NCI-H2029 (cell line): ENCODE measurements around the gene PUSL1.

ENCODE experiments used
- DNase-seq: peaks from one replicate; lab custom pipeline; 2025; lab: John Stamatoyannopoulos, UW

PUSL1 gene

DNA sequence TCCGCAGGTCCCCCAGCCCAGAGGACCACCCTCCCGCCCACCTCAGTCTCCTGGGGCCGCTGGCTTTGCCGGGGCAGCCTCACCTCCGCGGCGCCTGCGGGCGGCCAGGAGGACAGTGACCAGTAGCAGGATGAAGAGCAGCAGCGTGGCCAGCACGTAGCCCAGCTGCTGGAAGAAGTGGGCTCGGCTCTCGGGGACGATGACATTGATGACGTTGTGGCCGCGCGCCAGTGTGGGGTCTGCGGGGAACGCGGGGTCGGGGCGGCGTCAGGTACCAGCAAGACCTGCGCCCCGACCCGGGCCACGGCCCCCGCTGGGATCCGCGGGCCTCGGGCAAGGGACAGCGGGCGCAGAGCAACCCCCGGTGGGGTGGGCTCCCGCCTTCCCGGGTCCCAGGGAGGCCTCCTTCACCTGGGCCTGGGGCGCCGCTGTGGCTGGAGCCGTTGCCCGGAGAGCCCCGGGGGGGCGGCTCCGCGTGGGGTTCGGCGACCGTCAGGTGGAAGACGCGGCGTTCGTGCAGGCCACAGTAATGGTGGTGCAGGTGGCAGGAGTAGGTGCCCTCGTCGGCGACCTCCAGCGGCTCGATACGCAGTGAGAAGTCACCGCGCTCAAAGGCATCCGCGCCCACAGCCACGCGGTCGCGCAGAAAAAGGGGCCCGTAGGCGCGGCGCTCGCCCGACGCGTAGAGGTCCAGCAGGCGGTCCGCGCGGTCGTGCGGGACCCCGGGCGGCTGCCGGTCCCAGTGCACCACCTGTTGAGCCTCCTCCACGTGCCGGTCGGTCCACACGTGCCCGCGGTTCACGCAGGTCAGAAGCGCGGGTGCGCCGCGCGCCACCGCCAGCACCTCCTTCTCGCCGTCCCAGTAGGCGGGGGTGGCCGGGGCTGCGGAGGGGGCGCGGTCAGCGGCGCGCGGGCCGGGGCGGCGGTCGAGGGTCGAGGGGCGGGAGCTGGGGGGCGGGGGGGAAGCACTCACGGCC is 46.2 kb downstream of the PUSL1 start:
- no peak for DNase-seq

DNA sequence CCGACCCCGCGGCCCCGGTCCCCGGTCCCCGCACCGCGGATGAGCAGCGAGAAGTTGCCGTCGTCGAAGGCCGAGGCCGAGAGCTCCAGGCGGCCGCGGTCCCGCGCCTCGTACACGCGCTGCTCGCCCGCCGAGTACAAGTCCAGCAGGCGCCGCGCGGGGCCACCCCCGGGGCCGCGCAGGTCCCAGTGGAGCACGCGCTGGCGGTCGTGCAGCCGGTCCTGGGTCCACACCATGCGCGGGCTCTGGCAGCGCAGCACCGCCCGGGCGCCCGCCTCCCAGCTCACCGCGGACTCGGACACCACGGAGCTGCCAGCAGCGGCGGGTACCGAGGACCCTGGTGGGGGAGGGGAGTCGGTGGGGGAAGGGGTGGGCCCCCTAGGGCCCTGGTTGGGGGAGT is 47.0 kb downstream of the PUSL1 start:
- DNase-seq = no peak

DNA sequence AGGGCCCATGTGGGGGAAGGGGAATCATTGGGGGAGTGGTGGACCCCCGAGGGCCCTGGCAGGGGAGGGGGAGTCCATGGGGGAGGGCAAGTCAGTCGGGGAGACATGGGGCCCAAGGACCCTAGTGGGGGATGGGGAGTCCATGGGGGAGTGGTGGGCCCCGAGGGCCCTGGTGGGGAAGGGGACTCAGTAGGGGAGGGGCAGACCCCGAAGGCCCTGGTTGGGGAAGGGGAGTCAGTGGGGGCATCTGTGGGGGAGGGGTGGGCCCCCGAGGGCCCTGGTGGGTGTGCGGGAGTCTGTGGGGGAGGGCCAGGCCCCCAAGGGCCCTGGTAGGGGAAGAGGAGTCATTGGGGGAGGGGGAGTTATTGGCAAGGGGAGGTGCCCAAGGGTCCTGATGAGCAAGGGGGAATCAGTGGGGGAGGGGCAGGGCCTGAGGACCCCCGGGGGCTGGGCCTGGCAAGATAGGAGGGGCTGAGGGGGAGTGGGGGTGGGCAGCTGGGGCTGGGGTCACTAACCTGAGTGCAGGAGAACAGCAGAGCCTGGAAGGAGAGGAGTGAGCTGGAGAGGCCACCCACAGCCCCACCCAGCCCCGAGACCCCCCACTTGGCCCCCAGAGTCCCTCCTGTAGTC is 47.9 kb downstream of the PUSL1 start:
- DNase-seq = no peak

DNA sequence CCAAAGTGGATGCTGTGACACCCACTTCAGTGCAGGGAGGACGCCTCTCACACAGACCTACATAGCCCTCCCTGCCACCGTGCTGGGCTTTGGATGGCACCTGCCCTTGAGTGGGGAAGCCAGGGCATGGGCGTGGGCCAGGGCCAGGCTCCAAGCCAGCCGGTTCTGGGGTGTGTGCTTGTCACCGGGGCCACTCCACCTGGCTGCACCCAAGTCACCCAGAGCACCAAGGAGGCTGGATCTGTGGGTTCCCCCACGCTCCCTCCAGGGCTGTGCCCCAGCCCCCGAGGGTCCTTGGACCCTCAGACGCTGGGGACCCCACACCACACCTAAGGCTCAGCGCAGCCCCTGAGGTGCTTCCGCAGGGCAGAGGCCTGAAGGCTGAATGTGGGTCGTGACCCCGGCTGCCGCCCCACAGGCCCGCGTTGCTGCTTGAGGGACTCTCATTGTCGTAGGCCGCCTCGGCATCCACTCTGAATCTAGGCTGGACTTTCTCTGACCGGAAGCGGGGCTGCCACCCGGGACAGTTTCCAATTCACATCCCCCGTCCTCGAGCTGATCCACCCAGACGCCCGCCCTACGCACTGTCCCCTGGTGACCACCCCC is 48.5 kb downstream of the PUSL1 start:
- DNase-seq = no peak

DNA sequence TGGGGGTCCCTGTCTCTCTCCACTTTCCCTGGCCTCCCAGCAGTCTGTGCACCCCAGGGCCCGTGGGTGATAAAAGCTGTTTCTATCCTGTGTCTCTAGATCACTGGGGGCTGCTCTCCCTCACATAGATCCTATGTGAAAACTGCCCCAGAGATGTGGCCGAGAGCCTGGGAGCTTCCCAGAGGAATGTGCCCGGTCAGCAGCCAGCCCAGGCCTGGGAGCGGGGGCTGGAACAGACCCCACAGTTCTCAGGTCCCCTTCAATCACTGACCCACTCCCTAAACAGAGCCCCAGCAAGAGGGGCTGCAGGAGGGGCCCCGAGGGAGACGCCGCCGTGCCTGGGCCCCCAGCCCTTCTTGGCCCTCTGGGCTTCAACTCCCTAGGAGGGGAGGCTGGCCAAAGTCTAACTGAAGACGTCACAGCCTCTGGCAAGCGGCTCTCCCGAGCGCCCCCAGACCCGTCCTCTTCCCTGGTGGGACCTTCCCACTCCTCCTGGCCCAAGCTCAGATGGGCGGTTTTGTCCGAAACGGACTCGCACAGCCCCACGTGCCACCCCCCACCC is 49.6 kb downstream of the PUSL1 start:
- DNase-seq = no peak

DNA sequence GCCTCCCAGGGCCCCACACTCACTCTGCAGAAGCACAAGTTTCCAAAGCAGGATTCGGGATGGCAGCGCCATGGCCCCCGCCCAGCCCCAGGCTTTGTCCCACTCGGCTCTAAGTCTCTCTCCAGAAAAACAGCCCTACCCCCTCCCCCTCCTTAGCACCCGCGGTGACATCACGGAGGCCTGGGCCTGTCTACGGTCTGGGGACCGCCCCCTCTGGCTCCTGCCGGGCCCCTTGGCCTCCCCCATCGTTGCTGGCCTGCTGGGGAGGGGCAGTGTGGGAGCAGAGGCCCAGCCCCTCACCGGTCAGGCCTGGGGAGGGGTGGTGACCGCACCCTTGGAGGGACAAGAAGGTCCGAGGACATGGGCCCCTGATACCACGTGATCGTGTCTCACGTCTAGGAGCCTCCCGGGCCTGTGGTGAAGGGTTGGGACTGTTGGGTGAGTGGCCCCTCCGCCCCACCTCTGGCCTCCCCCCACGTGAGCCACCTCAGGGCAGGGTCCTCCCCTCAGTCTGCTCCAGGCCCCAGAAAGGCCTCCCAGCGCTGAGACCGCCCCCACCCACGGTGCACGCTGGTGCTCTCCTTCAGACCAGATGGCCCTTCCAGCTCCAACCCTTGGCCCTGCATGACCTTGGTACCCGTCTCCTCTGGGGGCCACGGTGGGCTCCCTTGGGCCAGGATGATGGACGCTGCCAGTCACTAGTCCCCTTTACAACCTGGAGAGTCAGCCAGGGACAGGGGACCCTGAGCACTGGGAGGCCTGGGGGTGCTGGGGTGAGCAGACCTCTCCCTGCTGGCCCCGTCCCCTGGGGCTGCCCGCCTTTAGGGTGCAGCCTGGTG is 50.3 kb downstream of the PUSL1 start, which contains the start of gene MXRA8:
Gene MXRA8 (minus strand): TSS at position 123 of the 839 bp plus-strand sequence. CDS start 51 bp downstream, at position 72.
- no peak for DNase-seq

DNA sequence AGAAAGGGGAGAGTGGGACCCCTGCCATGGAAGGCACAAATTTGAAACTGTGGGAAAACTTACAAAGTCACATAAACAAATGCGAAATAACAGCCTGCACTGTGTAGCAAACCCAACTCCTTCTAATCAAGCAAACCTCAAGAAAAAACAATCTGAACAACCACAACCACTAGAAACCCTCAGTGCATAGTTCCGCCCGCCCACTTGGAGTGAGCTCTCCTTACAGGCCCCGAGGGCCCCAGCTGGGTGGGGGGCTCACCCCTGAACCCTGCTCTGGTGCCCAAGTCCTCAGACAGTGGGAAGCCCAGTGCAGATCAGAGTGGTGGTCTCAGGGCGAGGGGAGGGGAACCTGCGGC is 50.9 kb downstream of the PUSL1 start:
- DNase-seq = no peak

DNA sequence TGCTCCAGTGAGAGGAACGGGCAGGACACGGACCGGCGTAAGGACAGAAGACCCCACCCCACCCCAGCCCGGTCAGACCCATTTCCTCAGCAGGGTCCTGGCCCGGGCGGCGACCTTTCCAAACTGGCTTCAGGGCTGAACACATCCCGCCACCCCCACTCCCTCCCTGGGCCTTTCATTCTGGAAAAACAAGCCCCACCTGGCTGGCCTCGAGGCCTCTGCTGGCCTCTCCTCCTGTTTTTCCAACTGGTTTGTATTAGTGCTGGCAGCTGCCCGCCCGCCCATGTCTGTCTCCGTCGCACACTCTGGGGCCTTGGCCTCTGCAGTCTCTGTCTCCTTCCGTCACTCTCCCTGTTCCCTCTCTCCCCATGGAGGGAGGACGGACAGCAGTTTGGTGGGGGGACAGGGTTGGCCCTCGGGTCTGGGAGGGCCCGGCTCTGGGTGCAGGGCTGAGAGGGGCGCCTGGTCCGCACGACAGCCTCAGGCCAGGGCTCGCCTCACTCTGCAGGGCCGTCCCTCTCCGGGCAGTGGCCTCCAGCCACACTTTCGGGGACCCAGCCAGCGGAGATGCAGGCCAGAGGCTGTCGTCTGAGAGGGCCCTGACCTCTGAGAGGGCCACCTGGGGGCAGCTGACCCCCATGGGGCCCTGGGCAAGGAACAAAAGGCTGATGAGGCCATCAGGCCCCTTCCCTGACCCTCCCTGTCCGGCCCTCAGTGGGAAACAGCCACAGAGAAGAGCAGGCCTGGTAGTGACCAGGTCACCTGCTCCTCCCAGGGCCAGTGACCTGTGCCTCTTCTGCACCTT is 51.5 kb downstream of the PUSL1 start:
- DNase-seq = no peak

DNA sequence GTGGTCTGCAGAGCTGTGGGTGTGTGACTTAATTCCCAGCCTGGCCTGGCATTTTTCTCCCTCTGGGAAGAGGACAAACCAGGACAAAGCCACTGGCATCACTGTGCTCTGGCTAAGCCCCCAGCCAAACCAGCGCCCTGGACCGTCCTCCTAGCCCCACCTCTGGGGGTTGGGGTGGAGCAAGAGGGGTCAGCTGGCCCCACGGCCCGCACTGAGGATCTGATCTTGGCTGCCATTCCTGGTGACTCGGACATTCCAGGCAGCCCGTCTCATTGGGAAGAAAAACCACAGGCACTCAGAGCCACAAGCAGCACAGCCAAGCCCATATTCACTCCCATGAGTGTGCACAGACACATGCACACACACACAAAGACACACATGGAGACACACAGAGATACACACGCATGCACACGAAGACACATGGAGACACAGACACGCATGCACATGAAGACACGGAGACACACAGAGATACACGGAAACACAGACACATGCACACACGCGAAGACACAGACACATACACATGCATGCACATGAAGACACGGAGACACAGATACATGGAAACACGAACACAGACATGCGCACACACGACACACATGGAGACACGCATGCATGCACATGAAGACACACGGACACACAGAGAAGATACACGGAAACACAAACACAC is 52.2 kb downstream of the PUSL1 start:
- DNase-seq = no peak
